Heart left ventricle (tissue), 13 donors: ENCODE data around the gene TYSND1.

Experiments used
- CTCF ChIP-seq, 12 donors: fragments of 200-600 bp; sonication (generic) in 4 of 12; IDR thresholded peaks; one replicate each; pipeline versions ENCODE4 v1.5.0 to v1.8.0; 2018 to 2022; ENCODE audit warnings: antibody characterized with exemption in 12 of 12, mild to moderate bottlenecking in 5 of 12
- POLR2A ChIP-seq, 2 donors: fragments of 450-650 bp; IDR thresholded peaks; one replicate each; pipeline ENCODE4 v1.6.1; 2017; ENCODE audit warnings: antibody characterized with exemption in 2 of 2, mild to moderate bottlenecking in 2 of 2, moderate library complexity in 2 of 2
- donor health status: ischemic (EF 13 %, LVEDD 7.1; RV severe dilation, severe dysfunction).
- donor health status: DM: no; HTN: yes; CAD: no.
- donor health status: DM: no; HTN: no; CAD: no.
- donor health status: ischemic (EF 25% LVEDD 6.9; RV normal size, moderate dysfunction).
- donor health status: ischemic (EF 25% LVEDD 5.7; RV mildly dilated, moderate dysfunction).
- donor health status: ischemic (EF 35%, LVEDD 5.7; RV mildly dilated, moderate dysfunction).
- donor health status: nonischemic (EF 11% LVEDD 7.7; RV severe dilation, severe dysfunction).
- donor health status: DM: yes; HTN: yes; CAD: no.
- donor health status: PGD.
- donor health status: ischemic (EF 29% LVEDD 5.4; RV normal size, mild dysfunction).
- donor health status: nonischemic (EF 23%, LVEDD 6.1; RV moderate dilation, normal function).

- no peak for TF ChIP-seq CTCF (IDR thresholded peaks at IDR 0.05)
- TF ChIP-seq POLR2A (IDR thresholded peaks at IDR 0.05), result no peak
Measured at GRCh38 chr10:70135046-70135445, 11.5 kb downstream of the TYSND1 start.
